ENCODE data around the gene TMEM184A. TPM values are rescaled to one million over a fixed set of nuclear protein-coding genes. Genes with fewer than 3 reads are reported as not detected.

TMEM184A gene
- total and polyA plus RNA-seq, 2 of the 4 experiments (the other 2 are of a cell fraction), result 0.36 to 1.9 TPM

Other genes with a start within 250 kb of the TMEM184A start
- gene MICALL2, start 96.7 kb downstream of the TMEM184A start, total RNA-seq (2012; rRNA removed), result 6.1 and 6.6 TPM in 2 replicates
- gene MICALL2, start 96.7 kb downstream of the TMEM184A start, polyA plus RNA-seq (2012; rRNA removed), result 34.1 and 37.2 TPM in 2 replicates
- 9.3 and 10.0 TPM in 2 replicates for gene INTS1, start 51.8 kb downstream of the TMEM184A start, total RNA-seq (2012; rRNA removed)
- 40.1 and 47.1 TPM in 2 replicates for gene INTS1, start 51.8 kb downstream of the TMEM184A start, polyA plus RNA-seq (2012; rRNA removed)
- gene MAFK, start 25.5 kb downstream of the TMEM184A start, total RNA-seq (2012; rRNA removed), result 16.4 and 19.2 TPM in 2 replicates
- 27.1 and 27.9 TPM in 2 replicates for gene MAFK, start 25.5 kb downstream of the TMEM184A start, polyA plus RNA-seq (2012; rRNA removed)
- gene PSMG3, start 13.8 kb upstream of the TMEM184A start, total RNA-seq (2012; rRNA removed), result 30.6 and 37.3 TPM in 2 replicates
- gene PSMG3, start 13.8 kb upstream of the TMEM184A start, polyA plus RNA-seq (2012; rRNA removed), result 52.5 and 54.1 TPM in 2 replicates
- gene ELFN1, start 114.1 kb upstream of the TMEM184A start, total RNA-seq (2012; rRNA removed), result 1.6 and 2.2 TPM in 2 replicates
- 5.2 and 7.8 TPM in 2 replicates for gene ELFN1, start 114.1 kb upstream of the TMEM184A start, polyA plus RNA-seq (2012; rRNA removed)